Effector memory CD8-positive, alpha-beta T cell (primary cell): Measurements from ENCODE around the gene MTOR.
A peak's percentile ranks its signal among the peaks of the same experiment; 100 is the strongest.
"Not testable (repeated sequence)": the region's sequence is repeated elsewhere in the genome, so short reads cannot be mapped to it uniquely, and the experiment has no call there.

Experiments
- ATAC-seq: fragments of 150-1000 bp; cut with Tn5 transposase; replicated peaks from 2 replicates; pipeline ENCODE4 v1.10.0; 2021; ENCODE audit warnings: mild to moderate bottlenecking, moderate library complexity
- DNase-seq, 3 experiments: peaks; one replicate each; pipeline ENCODE4 v3.0.0; 2021
- H3K27ac Mint-ChIP-seq, 2 donors: one replicate each; pipeline ENCODE4 v1.8.0; 2022; ENCODE audit warnings: mild to moderate bottlenecking in 2 of 2, mixed read lengths in 2 of 2, moderate library complexity in 2 of 2
- H3K27me3 Mint-ChIP-seq, 2 donors: one replicate each; pipeline ENCODE4 v1.8.0; 2022; ENCODE audit warnings: mixed read lengths in 2 of 2
- H3K36me3 Mint-ChIP-seq: one replicate; pipeline ENCODE4 v1.8.0; 2022; ENCODE audit warnings: mild to moderate bottlenecking, moderate library complexity, mixed read lengths; ENCODE audit not compliant: insufficient read depth
- H3K4me1 Mint-ChIP-seq, 2 donors: one replicate each; pipeline ENCODE4 v1.8.0; 2022; ENCODE audit warnings: low read depth in 2 of 2, mixed read lengths in 2 of 2
- H3K4me3 Mint-ChIP-seq, 2 donors: one replicate each; pipeline ENCODE4 v1.8.0; 2022; ENCODE audit warnings: mild to moderate bottlenecking in 2 of 2, mixed read lengths in 2 of 2, moderate library complexity in 2 of 2
- H3K9me3 Mint-ChIP-seq, 2 donors: one replicate each; pipeline ENCODE4 v1.8.0; 2022; ENCODE audit warnings: mixed read lengths in 2 of 2

MTOR gene

DNA sequence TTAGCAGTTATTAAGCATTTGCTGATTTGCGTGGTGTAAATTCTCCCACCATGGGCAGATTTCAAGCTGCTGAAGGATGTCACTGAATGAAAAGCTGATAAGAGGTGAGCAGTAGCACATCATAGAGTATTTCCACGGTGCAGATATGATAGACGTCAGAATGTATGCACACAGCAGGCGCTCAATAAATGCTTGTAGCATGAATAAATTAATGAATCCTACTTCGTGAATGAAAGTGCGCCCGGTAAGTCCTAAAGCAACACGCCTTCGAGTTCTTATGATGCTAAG, 10.1 kb upstream of the MTOR start:
- Mint-ChIP-seq H3K27me3 (no peaks in the 10 kb centered on the region), H3K4me1 (peaks cover 20 to 26% of the 10 kb centered on the region in 2 donors), H3K27ac (peak overlapping the region in 1 of 2 donors; percentile 28), H3K4me3 (peak overlapping the region; percentile 47 to 58), H3K36me3 (peaks cover 13% of the 10 kb centered on the region), H3K9me3 (no peaks in the 10 kb centered on the region)
- DNase-seq = no peak
- no peak for ATAC-seq

DNA sequence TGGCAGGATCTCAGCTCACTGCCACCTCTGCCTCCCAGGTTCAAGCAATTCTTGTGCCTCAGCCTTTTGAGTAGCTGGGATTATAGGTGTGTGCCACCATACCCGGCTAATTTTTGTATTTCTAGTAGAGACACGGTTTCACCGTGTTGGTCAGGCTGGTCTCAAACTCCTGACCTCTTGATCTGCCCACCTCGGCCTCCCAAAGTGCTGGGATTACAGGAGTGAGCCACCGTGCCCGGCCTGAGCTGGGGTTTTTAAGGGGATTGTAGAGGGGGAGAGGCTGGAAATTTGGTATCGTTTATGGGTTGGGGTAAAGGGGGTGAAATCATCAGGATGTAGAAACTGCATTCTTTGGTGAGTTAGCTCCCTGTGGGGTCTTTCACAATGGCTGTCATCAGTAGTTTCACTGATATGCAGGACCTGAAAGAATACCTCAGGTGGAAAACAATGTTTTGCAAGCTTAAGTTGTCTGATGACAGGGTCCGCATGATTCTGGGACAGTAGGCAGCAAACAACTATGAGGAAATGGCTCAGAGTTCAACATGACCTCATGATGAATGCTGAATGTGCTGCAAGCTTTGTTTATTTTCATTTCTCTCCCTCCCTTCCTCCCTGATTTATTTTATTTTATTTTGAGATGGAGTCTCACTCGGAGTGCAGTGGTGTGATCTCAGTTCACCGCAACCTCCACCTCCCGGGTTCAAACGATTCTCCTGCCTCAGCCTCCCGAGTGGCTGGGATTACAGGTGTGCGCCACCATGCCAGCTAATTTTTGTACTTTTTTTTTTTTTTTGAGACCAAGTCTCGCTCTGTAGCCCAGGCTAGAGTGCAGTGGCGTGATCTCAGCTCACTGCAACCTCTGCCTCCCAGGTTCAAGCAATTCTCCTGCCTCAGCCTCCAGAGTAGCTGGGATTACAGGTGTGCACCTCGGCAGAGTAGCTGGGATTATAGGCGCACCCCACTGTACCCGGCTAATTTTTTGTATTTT, 5.3 kb upstream of the MTOR start:
- not testable (repeated sequence) for H3K9me3 Mint-ChIP-seq, H3K4me1 Mint-ChIP-seq, ATAC-seq, H3K4me3 Mint-ChIP-seq, DNase-seq, H3K36me3 Mint-ChIP-seq, H3K27ac Mint-ChIP-seq, H3K27me3 Mint-ChIP-seq

DNA sequence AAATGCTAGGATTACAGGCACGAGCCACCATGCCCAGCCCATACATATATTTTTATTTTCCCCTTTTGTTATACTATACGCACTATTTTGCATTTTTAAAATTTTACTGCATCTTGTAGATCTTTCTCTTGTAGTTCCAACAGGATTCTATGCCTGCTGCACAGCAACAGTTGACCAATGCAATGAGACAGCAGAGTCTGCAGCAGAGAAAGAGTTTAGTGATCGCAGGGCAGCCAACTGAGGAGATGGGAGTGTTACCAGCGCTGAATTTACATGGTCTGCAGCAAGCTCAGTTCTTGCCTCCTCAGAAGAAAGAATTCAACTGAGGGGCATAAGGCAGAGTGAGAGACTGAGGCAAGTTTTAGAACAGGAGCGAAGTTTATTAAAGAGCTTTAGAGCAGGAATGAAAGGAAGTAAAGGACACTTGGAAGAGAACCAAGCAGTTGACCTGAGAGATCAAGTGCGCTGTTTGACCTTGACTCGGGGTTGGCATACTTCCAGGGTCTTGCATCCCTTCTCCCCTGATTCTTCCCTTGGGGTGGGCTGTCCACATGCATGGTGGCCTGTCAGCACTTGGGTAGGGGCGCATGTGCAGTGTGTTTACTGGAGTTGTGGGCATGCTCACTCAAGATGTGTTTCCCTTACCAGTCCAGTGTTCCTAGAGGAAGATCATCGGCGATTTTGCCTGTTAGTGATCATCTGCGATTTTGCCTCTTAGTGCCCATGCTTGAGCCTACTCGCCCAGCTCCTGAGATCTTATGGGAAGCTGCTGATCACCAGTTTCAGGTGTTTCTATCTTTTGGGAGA, 4.1 kb upstream of the MTOR start:
- ATAC-seq (no peak), DNase-seq (no peak)
- no peak overlapping the region for H3K4me3 Mint-ChIP-seq
- H3K27ac Mint-ChIP-seq = no peak overlapping the region
- no peaks in the 10 kb centered on the region for H3K27me3 Mint-ChIP-seq
- peaks cover 8 to 10% of the 10 kb centered on the region in 2 donors for H3K4me1 Mint-ChIP-seq
- peaks cover 3% of the 10 kb centered on the region for H3K36me3 Mint-ChIP-seq
- no peaks in the 10 kb centered on the region for H3K9me3 Mint-ChIP-seq

DNA sequence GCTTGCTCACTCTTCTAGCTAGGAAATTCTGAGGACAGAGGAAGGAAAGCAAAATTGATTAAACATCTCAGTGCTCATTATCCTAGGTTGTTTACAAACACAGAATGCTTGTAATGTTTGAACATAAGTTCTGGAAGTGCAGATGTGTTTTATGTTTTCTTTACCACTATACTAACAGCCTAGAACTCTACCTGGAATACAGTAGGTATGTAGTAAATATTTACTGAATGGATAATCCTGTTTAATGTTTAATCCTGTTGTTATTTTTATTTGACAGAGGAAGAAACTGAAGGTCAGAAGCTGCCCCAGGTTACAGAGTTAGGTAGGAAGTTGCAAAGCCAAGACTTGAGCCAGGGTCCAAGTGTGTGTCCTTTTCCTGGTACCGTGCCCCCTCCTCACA, 6.1 kb downstream of the MTOR start:
- no peak overlapping the region for H3K4me3 Mint-ChIP-seq
- ATAC-seq (no peak), DNase-seq (no peak)
- peaks cover 75% of the 10 kb centered on the region for H3K36me3 Mint-ChIP-seq
- H3K4me1 Mint-ChIP-seq = peaks cover under 1 to 2% of the 10 kb centered on the region in 2 donors
- H3K27me3 Mint-ChIP-seq = no peaks in the 10 kb centered on the region
- peak overlapping the region in 1 of 2 donors; percentile 54 for H3K27ac Mint-ChIP-seq
- no peaks in the 10 kb centered on the region for H3K9me3 Mint-ChIP-seq

DNA sequence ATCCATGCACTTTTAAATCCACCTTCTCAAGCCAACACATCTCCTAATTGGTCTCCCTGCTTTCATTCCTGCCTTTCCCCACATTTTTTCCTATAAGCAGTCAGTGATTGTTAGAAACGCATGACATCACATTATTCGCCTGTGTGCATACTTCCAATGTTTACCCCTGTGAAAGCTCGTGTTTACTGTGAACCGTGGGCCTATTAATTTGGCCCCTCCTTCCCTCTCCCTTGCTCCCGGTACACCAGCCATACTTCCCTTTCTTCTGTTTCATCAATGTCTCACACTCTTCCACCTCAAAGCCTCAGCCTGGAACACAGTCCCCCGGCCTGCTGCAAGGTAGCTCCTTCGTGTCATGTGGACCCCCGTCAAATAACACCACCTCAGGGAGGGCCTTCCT, 9.1 kb downstream of the MTOR start:
- Mint-ChIP-seq H3K36me3 (peaks cover 59% of the 10 kb centered on the region), H3K27ac (peak overlapping the region in 1 of 2 donors; percentile 9)

DNA sequence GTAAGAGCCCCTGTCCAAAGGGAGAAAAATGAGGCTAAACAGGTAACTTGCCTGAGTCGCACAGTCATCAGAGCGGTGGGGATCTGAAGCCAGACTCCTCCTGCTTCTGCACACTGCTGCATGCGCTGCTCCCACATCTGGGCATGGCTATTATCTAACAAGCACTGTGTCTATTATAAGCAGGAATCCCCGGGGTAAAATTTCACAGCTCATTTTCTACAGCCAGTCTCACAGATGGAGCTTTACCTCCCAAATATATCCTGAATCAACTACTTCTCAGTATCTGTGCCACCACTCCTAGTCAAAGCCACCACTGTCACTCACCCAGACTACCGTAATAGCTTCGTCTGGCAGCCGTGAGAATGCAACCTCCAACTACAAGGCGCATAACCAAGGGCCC, 9.8 kb downstream of the MTOR start:
- H3K4me1 Mint-ChIP-seq = peaks cover 4 to 8% of the 10 kb centered on the region in 2 donors
- no peaks in the 10 kb centered on the region for H3K27me3 Mint-ChIP-seq
- H3K4me3 Mint-ChIP-seq = no peak overlapping the region
- DNase-seq (no peak), ATAC-seq (no peak)
- no peaks in the 10 kb centered on the region for H3K9me3 Mint-ChIP-seq
- peak overlapping the region in 1 of 2 donors; percentile 9 for H3K27ac Mint-ChIP-seq
- H3K36me3 Mint-ChIP-seq = peaks cover 52% of the 10 kb centered on the region

More for the DNA sequence above, 9.1 kb downstream of the MTOR start:
- ATAC-seq = no peak
- no peaks in the 10 kb centered on the region for H3K27me3 Mint-ChIP-seq
- H3K4me1 Mint-ChIP-seq = peaks cover 0 to 8% of the 10 kb centered on the region in 2 donors
- DNase-seq = no peak
- no peaks in the 10 kb centered on the region for H3K9me3 Mint-ChIP-seq
- no peak overlapping the region for H3K4me3 Mint-ChIP-seq

DNA sequence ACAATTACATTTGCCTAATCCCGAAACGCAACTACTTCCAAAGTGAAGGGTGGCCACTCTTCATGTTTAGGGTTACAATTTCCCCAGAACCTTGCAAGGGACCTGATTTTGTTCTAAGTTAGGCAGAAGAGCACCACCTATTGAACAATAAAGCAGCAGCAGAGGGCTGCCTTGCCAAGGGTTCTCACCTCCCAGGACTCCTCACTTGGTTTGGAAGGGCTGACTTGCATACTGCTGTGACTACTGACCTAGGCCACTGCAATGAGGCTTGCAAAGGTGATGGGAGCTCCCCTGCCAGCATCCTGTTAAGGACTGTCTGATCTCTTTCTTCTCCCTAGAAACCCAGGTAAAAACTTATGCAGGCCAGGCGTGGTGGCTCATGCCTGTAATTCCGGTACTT, 14.2 kb downstream of the MTOR start:
- Mint-ChIP-seq H3K36me3 (peaks cover 41% of the 10 kb centered on the region), H3K4me1 (peaks cover 15 to 18% of the 10 kb centered on the region in 2 donors), H3K4me3 (no peak overlapping the region), H3K27me3 (no peaks in the 10 kb centered on the region), H3K9me3 (no peaks in the 10 kb centered on the region), H3K27ac (peak overlapping the region in 1 of 2 donors; percentile 97)
- no peak for ATAC-seq
- no peak for DNase-seq

DNA sequence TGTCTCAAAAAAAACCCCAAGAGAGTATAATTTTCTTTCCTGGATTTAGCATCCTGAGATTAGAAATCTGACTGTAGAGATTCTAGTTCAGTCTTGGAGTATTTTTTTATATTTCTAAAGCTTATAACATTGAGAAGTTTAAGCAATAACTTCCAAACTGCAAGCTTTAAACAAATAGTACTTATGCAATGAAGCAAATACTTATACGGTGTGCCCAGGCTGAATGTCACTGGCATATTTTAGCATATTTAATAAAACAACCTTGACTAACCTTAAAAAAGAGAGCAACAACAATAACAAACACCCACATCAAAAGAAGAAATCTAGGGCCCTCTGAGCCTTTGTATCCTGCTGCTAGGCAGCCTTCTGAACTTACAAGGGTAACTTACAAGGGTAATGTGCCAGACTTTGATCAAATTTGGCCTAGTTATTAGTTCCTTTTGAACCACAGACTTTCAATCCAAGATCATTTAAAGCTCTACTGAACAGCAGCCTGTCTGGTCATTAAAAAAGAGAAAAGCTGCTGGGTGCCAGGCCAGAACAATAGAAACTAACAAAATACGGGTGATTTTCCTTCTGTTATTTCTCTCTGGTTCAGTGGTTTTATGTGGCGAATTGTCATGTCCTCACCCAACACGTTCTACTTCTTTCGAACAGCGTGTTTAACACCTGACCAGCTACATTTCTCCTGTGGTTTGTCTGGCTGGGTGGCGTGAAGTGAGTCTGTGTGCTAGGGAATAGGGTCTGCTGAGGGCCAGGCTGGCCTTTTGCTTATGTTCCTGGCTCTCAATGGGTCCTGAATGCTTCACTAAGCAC, 16.2 kb downstream of the MTOR start:
- H3K27me3 Mint-ChIP-seq = no peaks in the 10 kb centered on the region
- peaks cover 20% of the 10 kb centered on the region in 2 donors for H3K4me1 Mint-ChIP-seq
- H3K27ac Mint-ChIP-seq = peak overlapping the region; percentile 87 to 97
- no peaks in the 10 kb centered on the region for H3K9me3 Mint-ChIP-seq
- ATAC-seq = peak; percentile 88
- peak in 2 of 3 experiments; percentile 14 to 25 for DNase-seq
- H3K36me3 Mint-ChIP-seq = peaks cover 51% of the 10 kb centered on the region
- peak overlapping the region; percentile 23 to 60 for H3K4me3 Mint-ChIP-seq

DNA sequence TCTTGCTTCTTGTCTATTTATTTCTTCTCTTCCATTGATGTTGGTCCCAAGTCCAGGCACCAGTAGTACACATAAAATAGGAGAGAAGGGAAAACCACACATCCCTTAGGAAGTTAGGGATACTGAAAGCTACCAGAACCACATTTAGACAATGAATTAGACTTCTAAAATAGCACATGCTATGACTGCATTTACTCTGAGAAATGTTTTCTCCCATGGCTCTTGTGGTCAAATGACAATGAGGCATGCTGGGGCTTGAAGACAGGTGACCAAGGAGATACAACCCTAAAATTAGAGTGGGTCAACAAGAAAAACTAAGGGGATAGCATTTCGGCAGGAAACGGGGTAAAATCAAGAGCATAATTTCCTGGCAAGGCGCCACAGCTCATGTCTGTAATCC, 17.1 kb downstream of the MTOR start:
- Mint-ChIP-seq H3K36me3 (peaks cover 56% of the 10 kb centered on the region), H3K4me3 (peak overlapping the region in 1 of 2 donors; percentile 9), H3K27ac (peak overlapping the region; percentile 41 to 97)

DNA sequence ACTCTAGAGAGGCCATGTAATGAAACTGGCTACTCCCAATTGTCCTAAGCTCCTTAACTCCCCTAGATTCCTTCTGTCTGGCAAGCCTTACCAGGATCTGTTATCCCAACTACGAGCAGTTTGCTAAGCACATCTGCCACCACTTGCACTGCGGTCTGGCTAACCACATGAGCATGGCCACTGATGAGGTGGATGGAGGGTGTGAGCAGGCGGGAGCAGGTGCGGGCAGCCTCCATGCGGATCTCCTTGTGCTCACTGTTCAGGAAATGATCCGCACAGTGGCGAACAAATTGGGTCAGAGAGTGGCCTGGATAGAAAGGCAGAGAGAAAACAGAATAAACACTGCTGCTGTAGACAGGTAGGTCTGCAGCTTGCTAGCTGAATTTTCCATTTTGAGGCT, 24.0 kb downstream of the MTOR start:
- no peak overlapping the region for H3K27ac Mint-ChIP-seq
- no peak overlapping the region for H3K4me3 Mint-ChIP-seq
- H3K36me3 Mint-ChIP-seq = peaks cover 85% of the 10 kb centered on the region
- H3K27me3 Mint-ChIP-seq = no peaks in the 10 kb centered on the region
- no peaks in the 10 kb centered on the region for H3K9me3 Mint-ChIP-seq
- ATAC-seq (no peak), DNase-seq (no peak)
- H3K4me1 Mint-ChIP-seq = peaks cover 4 to 5% of the 10 kb centered on the region in 2 donors

More for the DNA sequence above, 17.1 kb downstream of the MTOR start:
- DNase-seq = no peak
- H3K9me3 Mint-ChIP-seq = no peaks in the 10 kb centered on the region
- peaks cover 15 to 20% of the 10 kb centered on the region in 2 donors for H3K4me1 Mint-ChIP-seq
- no peaks in the 10 kb centered on the region for H3K27me3 Mint-ChIP-seq
- no peak for ATAC-seq

DNA sequence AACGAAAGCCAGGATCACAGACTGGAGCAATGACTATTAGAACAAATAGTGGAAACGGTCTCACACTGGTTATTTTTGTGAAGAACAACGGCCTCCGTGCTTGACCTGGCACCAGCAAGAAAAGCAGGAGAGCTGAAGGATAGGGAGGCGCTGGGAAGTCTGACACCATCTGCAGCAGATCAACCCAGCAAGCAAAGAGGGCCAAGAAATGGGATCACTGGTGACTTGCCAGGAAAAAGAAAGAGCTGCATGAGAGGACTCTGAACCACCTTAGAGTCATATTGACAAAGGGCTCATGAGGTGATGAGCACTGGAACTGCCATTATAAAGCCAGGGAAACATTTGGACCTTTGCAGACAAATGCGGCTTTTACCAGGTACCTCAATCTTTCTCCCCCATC, 25.0 kb downstream of the MTOR start:
- Mint-ChIP-seq H3K4me1 (peaks cover 4 to 5% of the 10 kb centered on the region in 2 donors), H3K27ac (peak overlapping the region in 1 of 2 donors; percentile 23), H3K9me3 (no peaks in the 10 kb centered on the region), H3K36me3 (peaks cover 89% of the 10 kb centered on the region), H3K27me3 (no peaks in the 10 kb centered on the region), H3K4me3 (no peak overlapping the region)
- ATAC-seq (no peak), DNase-seq (no peak)

DNA sequence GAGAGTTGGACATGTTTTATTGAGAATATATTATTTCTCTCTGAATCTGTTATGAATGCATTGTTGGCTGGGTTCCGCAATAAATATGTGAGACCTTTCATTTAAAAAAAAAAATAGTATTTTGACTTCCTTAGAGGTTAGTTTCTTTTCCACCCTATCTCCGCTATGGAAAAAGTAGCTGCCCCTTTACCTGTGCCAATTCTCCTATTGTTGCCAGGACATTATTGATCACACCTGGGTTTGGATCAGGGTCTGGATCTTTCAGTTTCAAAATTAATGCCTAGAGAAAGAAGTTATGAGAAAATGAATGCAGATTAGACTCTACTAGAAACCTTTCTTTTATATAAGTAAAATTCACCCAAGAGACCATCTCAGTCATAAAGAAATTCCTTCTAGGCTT, 29.1 kb downstream of the MTOR start:
- no peak for ATAC-seq
- Mint-ChIP-seq H3K27ac (no peak overlapping the region), H3K9me3 (no peaks in the 10 kb centered on the region), H3K4me3 (no peak overlapping the region), H3K36me3 (peaks cover 88% of the 10 kb centered on the region), H3K4me1 (peaks cover 0 to 2% of the 10 kb centered on the region in 2 donors), H3K27me3 (no peaks in the 10 kb centered on the region)
- DNase-seq = no peak

DNA sequence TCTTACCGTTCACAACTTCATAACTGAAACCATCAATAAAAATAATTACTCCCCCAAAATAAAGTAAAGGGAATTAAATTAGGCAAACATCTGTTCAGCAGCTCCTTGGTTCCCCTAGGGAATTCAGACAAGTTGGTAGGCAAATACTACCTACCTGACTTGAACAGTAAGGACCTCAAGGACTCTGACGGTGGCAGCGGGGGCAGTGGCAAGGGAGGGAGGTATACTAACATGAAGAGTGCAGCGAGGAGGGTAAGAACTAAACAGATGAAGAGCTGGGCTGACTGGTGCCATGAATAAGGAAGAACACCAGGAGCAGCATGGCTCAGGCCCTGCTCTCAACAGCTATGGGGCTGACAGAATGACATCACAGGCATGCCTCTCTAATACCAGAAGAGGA, 33.1 kb downstream of the MTOR start:
- ATAC-seq (no peak), DNase-seq (no peak)
- no peak overlapping the region for H3K4me3 Mint-ChIP-seq
- H3K4me1 Mint-ChIP-seq = peaks cover 6 to 8% of the 10 kb centered on the region in 2 donors
- H3K36me3 Mint-ChIP-seq = peaks cover 93% of the 10 kb centered on the region
- no peaks in the 10 kb centered on the region for H3K27me3 Mint-ChIP-seq
- H3K9me3 Mint-ChIP-seq = no peaks in the 10 kb centered on the region
- H3K27ac Mint-ChIP-seq = peak overlapping the region in 1 of 2 donors; percentile 7
